Keratinocyte (primary cell): ENCODE measurements around the gene UMODL1. TPM values are rescaled to one million over a fixed set of nuclear protein-coding genes. Genes with fewer than 3 reads are reported as not detected.
A peak's percentile ranks its signal among the peaks of the same experiment; 100 is the strongest.

ENCODE experiments used
- DNase-seq: peaks from one replicate; pipeline ENCODE4 v3.0.0-alpha.2; 2011; ENCODE audit warnings: low read depth, missing footprints, low spot score
- FAIRE-seq: peaks from 2 replicates; lab custom pipeline; 2011; peaks lifted over from hg19 to GRCh38; lab: Jason Lieb, UNC
- H2AFZ ChIP-seq: 2 replicates; pipeline ENCODE4 v1.6.0; 2012; ENCODE audit warnings: low read length, control low read depth, inconsistent platforms; ENCODE audit not compliant: control insufficient read depth
- H3K27ac ChIP-seq: 2 replicates; pipeline ENCODE4 v1.5.1; 2011; ENCODE audit warnings: low read length; ENCODE audit not compliant: control insufficient read depth, insufficient read depth
- H3K27me3 ChIP-seq: 3 replicates; pipeline ENCODE4 v1.6.0; 2011; ENCODE audit warnings: low read length; ENCODE audit not compliant: control insufficient read depth, insufficient read depth; ENCODE audit errors: extremely low read depth
- H3K36me3 ChIP-seq, 2 experiments: 2 replicates in 1 of 2; 3 replicates in 1 of 2; pipeline ENCODE4 v1.5.1; 2011; ENCODE audit warnings: low read length in 2 of 2, mild to moderate bottlenecking in 1 of 2; ENCODE audit not compliant: control insufficient read depth in 2 of 2, insufficient read depth in 2 of 2; ENCODE audit errors: extremely low read depth in 1 of 2
- H3K4me1 ChIP-seq: 3 replicates; pipeline ENCODE4 v1.5.1; 2011; ENCODE audit warnings: low read length; ENCODE audit not compliant: control insufficient read depth, insufficient read depth; ENCODE audit errors: extremely low read depth
- H3K4me2 ChIP-seq: 3 replicates; pipeline ENCODE4 v1.6.0; 2011; ENCODE audit warnings: low read depth, low read length; ENCODE audit not compliant: control insufficient read depth, insufficient read depth; ENCODE audit errors: extremely low read depth
- H3K4me3 ChIP-seq, 3 experiments: fragments of 200-600 bp in 1 of 3; sonication (generic) in 1 of 3; 2 replicates in 2 of 3; 3 replicates in 1 of 3; pipeline ENCODE4 v1.5.1; 2011 to 2016; ENCODE audit warnings: low read length in 3 of 3, mild to moderate bottlenecking in 3 of 3, control low read depth in 2 of 3, inconsistent platforms in 1 of 3, low read depth in 1 of 3, mixed read lengths in 1 of 3, mixed run types in 1 of 3, moderate library complexity in 1 of 3; ENCODE audit not compliant: control insufficient read depth in 2 of 3, insufficient read depth in 2 of 3; ENCODE audit errors: extremely low read depth in 1 of 3
- H3K79me2 ChIP-seq: 2 replicates; pipeline ENCODE4 v1.6.0; 2012; ENCODE audit warnings: low read length; ENCODE audit not compliant: control insufficient read depth, insufficient read depth
- H3K9ac ChIP-seq: 3 replicates; pipeline ENCODE4 v1.6.0; 2011; ENCODE audit warnings: low read length; ENCODE audit not compliant: control insufficient read depth, insufficient read depth; ENCODE audit errors: extremely low read depth
- H3K9me1 ChIP-seq: 3 replicates; pipeline ENCODE4 v1.6.0; 2011; ENCODE audit warnings: low read length; ENCODE audit not compliant: control insufficient read depth, insufficient read depth; ENCODE audit errors: extremely low read depth
- H3K9me3 ChIP-seq: 2 replicates; pipeline ENCODE4 v1.5.1; 2012; ENCODE audit warnings: low read depth, low read length; ENCODE audit not compliant: control insufficient read depth
- H4K20me1 ChIP-seq: 3 replicates; pipeline ENCODE4 v1.6.0; 2011; ENCODE audit warnings: low read length; ENCODE audit not compliant: control insufficient read depth, insufficient read depth; ENCODE audit errors: extremely low read depth
- EZH2 ChIP-seq: IDR thresholded peaks from one replicate; pipeline ENCODE4 v1.6.1; 2012; ENCODE audit warnings: inconsistent platforms, mild to moderate bottlenecking, low read length, moderate library complexity
- dilution Hi-C: fragments of 300-500 bp; cut with MboI; formaldehyde crosslinking; loops from one replicate; pipeline ENCODE4 v1.7.0; 2020; ENCODE audit warnings: low sequenced_read_pairs; ENCODE audit not compliant: extremely low pct_ligation_motif_present
- polyA plus RNA-seq, 5 experiments: library from polyadenylated mRNA; depleted of rRNA in 3 of 5; stranded (reverse) in 3 of 5; stranded (forward) in 1 of 5; unstranded in 1 of 5; fragments of >200 nt; gene quantifications; 1 replicate in 1 of 5; 2 replicates in 3 of 5; 3 replicates in 1 of 5; pipeline versions ENCODE4 v1.2.1 to v1.2.3, GENCODE V29; 2011 to 2012; ENCODE audit warnings: missing spikeins in 2 of 5, low read depth in 1 of 5, low replicate concordance in 1 of 5
- TF ChIP-seq, protein P1 (sequence below), 3 experiments: IDR thresholded peaks in 1 of 3; conservative IDR thresholded peaks in 1 of 3; optimal IDR thresholded peaks in 1 of 3; 2 replicates in 2 of 3; 3 replicates in 1 of 3; pipeline versions ENCODE3 to v1.5.1; 2011; ENCODE audit warnings: low read length in 3 of 3, mild to moderate bottlenecking in 3 of 3, moderate library complexity in 2 of 3, control low read depth in 1 of 3, inconsistent platforms in 1 of 3; ENCODE audit not compliant: insufficient read depth in 2 of 3; ENCODE audit errors: extremely low read depth in 1 of 3

UMODL1 gene
- polyA plus RNA-seq, 1 donor (not counting 4 experiments of a cell fraction or from before 2014, with no cell fraction given), result 0.03 TPM

DNA sequence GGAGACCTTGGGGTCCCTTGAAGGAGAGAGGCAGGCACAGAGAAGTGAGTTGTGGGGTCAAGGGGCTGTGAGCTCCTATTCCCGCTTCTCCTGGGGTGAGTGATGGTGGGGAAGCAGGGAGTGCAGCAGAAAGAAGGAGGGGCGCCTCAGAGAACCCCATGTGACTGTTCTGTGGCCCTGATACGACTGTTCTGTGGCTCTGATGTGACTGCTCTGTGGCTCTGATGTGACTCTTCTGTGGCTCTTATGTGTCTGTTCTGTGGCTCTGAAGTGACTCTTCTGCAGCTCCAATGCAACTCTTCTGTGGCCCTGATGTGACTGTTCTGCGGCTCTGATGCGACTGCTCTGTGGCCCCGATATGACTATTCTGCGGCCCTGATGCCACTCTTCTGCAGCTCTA, 29.9 kb upstream of the UMODL1 start:
- peak overlapping the region; percentile 33 for H3K4me2 ChIP-seq

DNA sequence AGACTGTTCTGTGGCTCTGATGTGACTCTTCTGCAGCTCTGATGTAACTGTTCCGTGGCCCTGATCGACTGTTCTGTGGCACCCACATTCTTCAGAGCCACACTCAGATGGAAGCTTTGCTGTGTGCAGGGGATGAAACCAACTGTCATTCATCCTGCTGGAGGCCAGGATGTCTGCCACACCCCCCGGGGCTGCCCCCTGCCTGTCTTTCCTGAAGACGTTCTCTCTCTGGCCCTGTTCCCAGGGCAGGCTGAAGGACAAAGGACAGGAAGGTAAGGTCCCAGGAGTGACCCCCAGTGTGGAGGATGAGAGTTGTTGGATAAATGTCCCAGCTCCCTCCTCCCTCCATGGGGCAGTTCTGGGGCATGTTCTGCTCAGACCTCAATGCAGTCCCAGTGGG, 29.4 kb upstream of the UMODL1 start:
- no peaks in the 10 kb centered on the region for H3K27me3 ChIP-seq
- H3K4me3 ChIP-seq, result no peak overlapping the region
- peaks cover 41% of the 10 kb centered on the region for H3K4me1 ChIP-seq
- H3K4me2 ChIP-seq, result no peak overlapping the region
- no peak overlapping the region for H3K9ac ChIP-seq
- FAIRE-seq (no peak), DNase-seq (no peak)
- H2AFZ ChIP-seq, result no peak overlapping the region
- H3K9me3 ChIP-seq, result no peaks in the 10 kb centered on the region
- dilution Hi-C loops, result no loop called here
- no peaks in the 10 kb centered on the region for H4K20me1 ChIP-seq
- no peak for TF ChIP-seq EZH2
- TF ChIP-seq, protein P1, sequence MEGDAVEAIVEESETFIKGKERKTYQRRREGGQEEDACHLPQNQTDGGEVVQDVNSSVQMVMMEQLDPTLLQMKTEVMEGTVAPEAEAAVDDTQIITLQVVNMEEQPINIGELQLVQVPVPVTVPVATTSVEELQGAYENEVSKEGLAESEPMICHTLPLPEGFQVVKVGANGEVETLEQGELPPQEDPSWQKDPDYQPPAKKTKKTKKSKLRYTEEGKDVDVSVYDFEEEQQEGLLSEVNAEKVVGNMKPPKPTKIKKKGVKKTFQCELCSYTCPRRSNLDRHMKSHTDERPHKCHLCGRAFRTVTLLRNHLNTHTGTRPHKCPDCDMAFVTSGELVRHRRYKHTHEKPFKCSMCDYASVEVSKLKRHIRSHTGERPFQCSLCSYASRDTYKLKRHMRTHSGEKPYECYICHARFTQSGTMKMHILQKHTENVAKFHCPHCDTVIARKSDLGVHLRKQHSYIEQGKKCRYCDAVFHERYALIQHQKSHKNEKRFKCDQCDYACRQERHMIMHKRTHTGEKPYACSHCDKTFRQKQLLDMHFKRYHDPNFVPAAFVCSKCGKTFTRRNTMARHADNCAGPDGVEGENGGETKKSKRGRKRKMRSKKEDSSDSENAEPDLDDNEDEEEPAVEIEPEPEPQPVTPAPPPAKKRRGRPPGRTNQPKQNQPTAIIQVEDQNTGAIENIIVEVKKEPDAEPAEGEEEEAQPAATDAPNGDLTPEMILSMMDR (optimal IDR thresholded peaks at IDR 0.05 in 1 of 3, IDR thresholded peaks at IDR 0.05 in 1 of 3, conservative IDR thresholded peaks at IDR 0.05 in 1 of 3; ENCODE audit: extremely low read depth in 1 of 3, insufficient read depth in 2 of 3, low read length in 3 of 3), result no peak
- no peaks in the 10 kb centered on the region for H3K36me3 ChIP-seq
- no peak overlapping the region for H3K27ac ChIP-seq
- no peaks in the 10 kb centered on the region for H3K9me1 ChIP-seq
- no peaks in the 10 kb centered on the region for H3K79me2 ChIP-seq

More for the DNA sequence above, 29.9 kb upstream of the UMODL1 start:
- TF ChIP-seq EZH2, result no peak
- TF ChIP-seq, protein P1 (optimal IDR thresholded peaks at IDR 0.05 in 1 of 3, IDR thresholded peaks at IDR 0.05 in 1 of 3, conservative IDR thresholded peaks at IDR 0.05 in 1 of 3; ENCODE audit: extremely low read depth in 1 of 3, insufficient read depth in 2 of 3, low read length in 3 of 3), result no peak
- H2AFZ ChIP-seq, result no peak overlapping the region
- no peaks in the 10 kb centered on the region for H3K79me2 ChIP-seq
- peaks cover 41% of the 10 kb centered on the region for H3K4me1 ChIP-seq
- H4K20me1 ChIP-seq, result no peaks in the 10 kb centered on the region
- peak overlapping the region; percentile 74 for H3K27ac ChIP-seq
- no peaks in the 10 kb centered on the region for H3K9me1 ChIP-seq
- dilution Hi-C loops, result no loop called here
- H3K9me3 ChIP-seq, result no peaks in the 10 kb centered on the region
- no peaks in the 10 kb centered on the region for H3K27me3 ChIP-seq
- FAIRE-seq (no peak), DNase-seq (no peak)
- H3K9ac ChIP-seq, result peak overlapping the region; percentile 60
- H3K36me3 ChIP-seq, result no peaks in the 10 kb centered on the region
- no peak overlapping the region for H3K4me3 ChIP-seq
